Right atrium auricular region (tissue), 2 donors: ENCODE results near the gene RNF145. TPM values are rescaled to one million over a fixed set of nuclear protein-coding genes. Genes with fewer than 3 reads are reported as not detected.
A peak's percentile ranks its signal among the peaks of the same experiment; 100 is the strongest.

ENCODE experiments used
- DNase-seq: peaks from one replicate; pipeline ENCODE4 v3.0.0-alpha.2; 2019; ENCODE audit warnings: low spot score
- H3K27ac ChIP-seq, 2 donors: fragments of 200-600 bp; sonication (generic); 1 replicate in 1 of 2; 2 replicates in 1 of 2; pipeline ENCODE4 v1.5.1; 2016 to 2019
- H3K27me3 ChIP-seq, 2 donors: fragments of 200-600 bp; sonication (generic); one replicate each; pipeline versions ENCODE4 v1.5.1 to v1.6.0; 2017 to 2019
- H3K36me3 ChIP-seq: fragments of 200-600 bp; sonication (generic); one replicate; pipeline ENCODE4 v1.5.1; 2016
- H3K4me1 ChIP-seq, 2 donors: fragments of 200-600 bp; sonication (generic); one replicate each; pipeline versions ENCODE4 v1.5.1 to v1.6.0; 2017 to 2019
- H3K4me3 ChIP-seq, 2 donors: fragments of 200-600 bp; sonication (generic); 1 replicate in 1 of 2; 2 replicates in 1 of 2; pipeline ENCODE4 v1.5.1; 2017 to 2019; ENCODE audit warnings: mild to moderate bottlenecking in 1 of 2, moderate library complexity in 1 of 2
- H3K9me3 ChIP-seq, 2 donors: fragments of 200-600 bp; sonication (generic); one replicate each; pipeline ENCODE4 v1.5.1; 2019
- total RNA-seq, 2 donors: library from RNA; depleted of rRNA; stranded (reverse); fragments of >200 nt; gene quantifications; one replicate each; pipeline ENCODE4 v1.1.0, GENCODE V29; 2016
- TF ChIP-seq, protein P1 (sequence below), 2 donors: fragments of 200-600 bp; sonication (generic); IDR thresholded peaks; one replicate each; pipeline ENCODE4 v1.5.1; 2019; ENCODE audit warnings: antibody characterized with exemption in 2 of 2

The RNF145 gene, protein sequence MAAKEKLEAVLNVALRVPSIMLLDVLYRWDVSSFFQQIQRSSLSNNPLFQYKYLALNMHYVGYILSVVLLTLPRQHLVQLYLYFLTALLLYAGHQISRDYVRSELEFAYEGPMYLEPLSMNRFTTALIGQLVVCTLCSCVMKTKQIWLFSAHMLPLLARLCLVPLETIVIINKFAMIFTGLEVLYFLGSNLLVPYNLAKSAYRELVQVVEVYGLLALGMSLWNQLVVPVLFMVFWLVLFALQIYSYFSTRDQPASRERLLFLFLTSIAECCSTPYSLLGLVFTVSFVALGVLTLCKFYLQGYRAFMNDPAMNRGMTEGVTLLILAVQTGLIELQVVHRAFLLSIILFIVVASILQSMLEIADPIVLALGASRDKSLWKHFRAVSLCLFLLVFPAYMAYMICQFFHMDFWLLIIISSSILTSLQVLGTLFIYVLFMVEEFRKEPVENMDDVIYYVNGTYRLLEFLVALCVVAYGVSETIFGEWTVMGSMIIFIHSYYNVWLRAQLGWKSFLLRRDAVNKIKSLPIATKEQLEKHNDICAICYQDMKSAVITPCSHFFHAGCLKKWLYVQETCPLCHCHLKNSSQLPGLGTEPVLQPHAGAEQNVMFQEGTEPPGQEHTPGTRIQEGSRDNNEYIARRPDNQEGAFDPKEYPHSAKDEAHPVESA
- total RNA-seq = 10 to 100 TPM; 18.1 to 29.9 TPM

DNA sequence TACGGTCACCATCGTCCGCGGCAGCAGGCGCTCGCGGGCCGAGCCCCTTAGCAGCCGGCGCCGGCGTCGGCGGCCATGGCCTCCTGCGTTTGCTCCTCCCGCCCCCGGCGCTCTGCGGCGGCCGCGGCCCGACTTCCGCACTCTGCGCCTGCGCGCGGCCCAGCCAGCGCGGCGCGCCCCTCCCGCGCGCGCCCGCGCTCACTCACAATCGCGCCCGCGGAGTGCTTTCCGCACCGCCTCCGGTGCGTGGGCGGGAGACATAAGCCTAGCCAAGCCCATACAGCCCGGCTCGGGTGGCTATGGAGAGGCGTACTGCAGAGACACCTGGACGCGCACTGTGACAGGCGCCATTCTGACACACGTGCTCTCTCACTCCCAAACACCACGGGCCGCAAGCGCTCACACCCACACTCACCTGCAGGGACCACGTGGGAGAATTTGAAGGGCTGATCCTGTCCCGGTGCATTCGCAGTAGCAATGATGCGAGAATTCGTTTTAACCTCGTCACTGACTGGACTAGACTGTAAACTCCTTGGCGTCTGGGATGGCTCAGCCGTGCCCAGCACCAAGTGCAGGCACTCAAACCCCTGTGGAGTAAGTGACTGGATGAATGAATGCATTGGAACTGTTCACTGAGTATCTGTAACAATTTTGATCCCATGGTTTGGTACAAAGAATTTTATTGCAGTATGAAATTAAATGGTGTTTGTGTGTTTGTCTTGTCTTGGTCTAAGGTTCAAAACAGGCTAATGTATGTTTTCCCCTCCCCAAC lies at the start of gene RNF145:
Gene RNF145 (minus strand): TSS at position 116 of the 772 bp plus-strand sequence. CDS start 5,936 bp downstream, outside the sequence.
- H3K4me1 ChIP-seq = peaks cover 0 to 19% of the 10 kb centered on the region in 2 donors
- no peaks in the 10 kb centered on the region for H3K36me3 ChIP-seq
- H3K27me3 ChIP-seq = no peaks in the 10 kb centered on the region
- H3K4me3 ChIP-seq = peak within 1 kb of the TSS; percentile 76 to 99
- H3K27ac ChIP-seq = peak within 1 kb of the TSS; percentile 93 to 99
- TF ChIP-seq, protein P1, sequence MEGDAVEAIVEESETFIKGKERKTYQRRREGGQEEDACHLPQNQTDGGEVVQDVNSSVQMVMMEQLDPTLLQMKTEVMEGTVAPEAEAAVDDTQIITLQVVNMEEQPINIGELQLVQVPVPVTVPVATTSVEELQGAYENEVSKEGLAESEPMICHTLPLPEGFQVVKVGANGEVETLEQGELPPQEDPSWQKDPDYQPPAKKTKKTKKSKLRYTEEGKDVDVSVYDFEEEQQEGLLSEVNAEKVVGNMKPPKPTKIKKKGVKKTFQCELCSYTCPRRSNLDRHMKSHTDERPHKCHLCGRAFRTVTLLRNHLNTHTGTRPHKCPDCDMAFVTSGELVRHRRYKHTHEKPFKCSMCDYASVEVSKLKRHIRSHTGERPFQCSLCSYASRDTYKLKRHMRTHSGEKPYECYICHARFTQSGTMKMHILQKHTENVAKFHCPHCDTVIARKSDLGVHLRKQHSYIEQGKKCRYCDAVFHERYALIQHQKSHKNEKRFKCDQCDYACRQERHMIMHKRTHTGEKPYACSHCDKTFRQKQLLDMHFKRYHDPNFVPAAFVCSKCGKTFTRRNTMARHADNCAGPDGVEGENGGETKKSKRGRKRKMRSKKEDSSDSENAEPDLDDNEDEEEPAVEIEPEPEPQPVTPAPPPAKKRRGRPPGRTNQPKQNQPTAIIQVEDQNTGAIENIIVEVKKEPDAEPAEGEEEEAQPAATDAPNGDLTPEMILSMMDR (IDR thresholded peaks at IDR 0.05) = no peak
- no peaks in the 10 kb centered on the region for H3K9me3 ChIP-seq
- peak; percentile 86 for DNase-seq

DNA sequence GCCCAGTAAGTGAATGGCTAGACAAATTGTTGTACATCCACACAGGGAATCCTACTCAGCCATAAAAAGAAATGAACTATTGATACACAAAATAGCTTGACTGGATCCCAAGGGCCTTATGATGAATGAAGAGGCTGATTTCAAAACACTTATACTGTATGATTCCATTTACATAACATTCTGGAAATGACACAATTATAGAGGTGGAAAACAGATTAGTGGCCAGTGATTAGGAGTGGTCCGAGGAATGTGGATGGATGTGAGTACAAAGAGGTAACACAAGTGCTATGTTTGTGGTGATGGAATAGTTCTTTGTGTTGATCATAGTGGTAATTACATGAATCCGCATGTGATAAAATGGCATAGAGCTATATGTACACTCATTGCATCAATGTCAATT lies 49.0 kb upstream of the RNF145 start:
- Histone ChIP-seq H3K4me1 (peaks cover 0 to 6% of the 10 kb centered on the region in 2 donors), H3K27me3 (no peaks in the 10 kb centered on the region), H3K4me3 (no peak overlapping the region), H3K9me3 (no peaks in the 10 kb centered on the region), H3K27ac (no peak overlapping the region), H3K36me3 (no peaks in the 10 kb centered on the region)
- no peak for DNase-seq
- TF ChIP-seq, protein P1 (IDR thresholded peaks at IDR 0.05) = no peak

DNA sequence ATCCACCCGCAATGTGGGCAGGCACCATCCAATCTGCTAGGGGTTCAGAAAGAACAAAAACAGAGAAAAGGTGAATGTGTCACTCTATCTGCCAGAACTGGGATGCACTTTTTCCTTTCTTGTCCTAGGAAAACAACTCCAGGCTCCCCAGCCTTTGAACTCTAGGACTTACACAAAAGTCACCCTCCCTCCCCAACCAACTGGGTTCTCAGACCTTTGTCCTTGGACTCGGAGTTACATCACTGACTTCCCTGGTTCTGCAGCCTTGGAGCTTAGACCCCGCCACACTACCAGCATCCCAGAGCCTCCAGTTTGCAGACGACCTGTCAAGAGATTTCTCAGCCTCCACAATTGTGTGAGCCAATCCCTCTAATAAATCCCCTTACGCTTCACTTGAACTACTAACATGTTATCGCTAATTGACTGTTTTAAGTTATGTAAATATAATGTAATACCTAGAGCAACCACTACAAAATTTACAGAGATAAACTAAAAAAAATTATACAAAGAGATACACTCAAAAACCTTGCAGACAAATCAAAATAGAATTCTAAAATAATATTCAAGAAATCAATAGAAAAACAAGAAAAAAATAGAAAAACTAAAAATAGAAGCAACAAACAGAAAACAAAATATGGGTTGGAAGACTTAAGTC lies 48.4 kb upstream of the RNF145 start:
- Histone ChIP-seq H3K4me1 (peaks cover 0 to 6% of the 10 kb centered on the region in 2 donors), H3K36me3 (no peaks in the 10 kb centered on the region), H3K27ac (no peak overlapping the region), H3K27me3 (no peaks in the 10 kb centered on the region), H3K4me3 (no peak overlapping the region), H3K9me3 (no peaks in the 10 kb centered on the region)
- TF ChIP-seq, protein P1 (IDR thresholded peaks at IDR 0.05) = peak in 1 of 2 donors; percentile 27
- DNase-seq = no peak

DNA sequence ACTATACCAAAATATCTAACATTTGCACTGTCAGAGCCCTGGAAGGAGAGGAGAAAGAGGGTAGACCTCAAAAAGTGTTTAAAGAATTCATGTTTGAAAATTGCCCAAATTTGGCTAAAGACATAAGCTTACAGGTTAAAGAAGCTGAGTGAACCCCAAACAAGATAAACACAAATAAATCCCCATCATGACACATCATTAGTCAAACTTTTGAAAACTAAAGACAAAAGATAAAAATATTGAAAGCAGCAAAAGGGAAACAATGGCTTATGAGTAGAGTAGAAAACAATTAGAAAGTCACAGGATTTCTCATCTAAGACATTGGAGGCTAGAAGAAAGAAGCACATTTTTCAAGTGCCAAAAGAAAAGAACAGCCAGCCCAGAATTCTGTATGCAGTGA lies 47.7 kb upstream of the RNF145 start:
- TF ChIP-seq, protein P1 (IDR thresholded peaks at IDR 0.05) = no peak
- Histone ChIP-seq H3K4me3 (no peak overlapping the region), H3K36me3 (no peaks in the 10 kb centered on the region), H3K27me3 (no peaks in the 10 kb centered on the region), H3K9me3 (no peaks in the 10 kb centered on the region), H3K27ac (no peak overlapping the region), H3K4me1 (peaks cover 0 to under 1% of the 10 kb centered on the region in 2 donors)
- no peak for DNase-seq

DNA sequence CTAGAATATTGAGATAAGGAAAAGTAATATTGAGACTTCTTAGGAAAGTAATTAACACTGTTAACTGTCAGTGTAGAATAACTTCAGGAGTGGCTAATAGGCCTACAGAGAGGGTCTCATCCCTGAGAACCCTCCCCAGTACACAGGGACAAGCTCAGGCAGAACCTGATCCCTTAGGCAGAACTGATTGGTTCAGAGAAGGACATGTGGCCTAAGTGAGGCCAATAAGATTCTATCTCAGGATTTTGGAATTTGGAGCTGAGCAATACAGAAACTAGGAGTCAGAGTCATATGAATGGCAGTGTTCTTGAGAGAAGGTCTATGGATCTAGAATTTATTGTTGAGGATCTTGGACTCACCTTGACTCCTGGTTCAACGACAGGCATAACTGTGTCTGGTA lies 42.8 kb upstream of the RNF145 start:
- Histone ChIP-seq H3K27ac (no peak overlapping the region), H3K27me3 (no peaks in the 10 kb centered on the region), H3K36me3 (no peaks in the 10 kb centered on the region), H3K9me3 (no peaks in the 10 kb centered on the region), H3K4me1 (no peaks in the 10 kb centered on the region), H3K4me3 (no peak overlapping the region)
- no peak for DNase-seq
- TF ChIP-seq, protein P1 (IDR thresholded peaks at IDR 0.05) = no peak
